KG1 (cell line): ENCODE results near the gene CDS1.
"Not testable (repeated sequence)": the region's sequence is repeated elsewhere in the genome, so short reads cannot be mapped to it uniquely, and the experiment has no call there.

Experiments used
- DNase-seq: peaks from one replicate; lab custom pipeline; 2025; lab: John Stamatoyannopoulos, UW

Gene CDS1

DNA sequence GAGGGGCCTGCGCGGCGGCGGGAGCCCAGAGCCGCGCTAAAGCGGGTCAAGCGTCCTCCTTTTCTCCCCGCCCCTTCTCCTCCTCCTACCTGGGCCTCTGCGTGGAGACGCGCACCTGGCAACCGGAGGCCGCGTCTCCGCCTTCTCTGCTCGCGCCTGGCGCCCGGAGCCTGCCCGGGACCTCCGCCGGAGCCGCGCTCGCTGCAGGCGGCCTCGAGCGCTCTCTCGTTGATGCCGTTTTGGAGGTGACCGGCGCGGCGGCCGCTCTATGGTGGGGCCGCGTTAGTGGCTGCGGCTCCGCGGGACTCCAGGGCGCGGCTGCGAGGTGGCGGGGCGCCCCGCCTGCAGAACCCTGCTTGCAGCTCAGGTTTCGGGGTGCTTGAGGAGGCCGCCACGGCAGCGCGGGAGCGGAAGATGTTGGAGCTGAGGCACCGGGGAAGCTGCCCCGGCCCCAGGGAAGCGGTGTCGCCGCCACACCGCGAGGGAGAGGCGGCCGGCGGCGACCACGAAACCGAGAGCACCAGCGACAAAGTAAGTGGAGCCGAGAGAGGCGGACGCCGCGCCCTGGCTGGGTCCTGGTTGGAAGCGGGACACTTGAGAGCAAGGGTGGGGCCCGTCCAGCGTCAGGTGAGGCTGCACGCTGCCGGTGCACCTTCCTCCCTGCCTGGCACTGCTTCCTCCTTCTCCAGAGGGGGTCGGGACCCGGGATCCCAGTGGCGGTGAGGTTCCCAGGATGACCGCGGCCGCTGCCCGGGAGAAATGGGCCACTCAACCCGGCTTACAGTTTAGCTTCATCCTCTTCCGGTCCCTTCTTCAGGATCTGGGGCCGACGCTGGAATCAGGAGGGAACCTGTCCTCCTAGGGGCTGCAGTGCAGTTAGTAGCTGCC lies at the start of gene CDS1:
CDS1 (plus strand) TSS at position 140 of the 888 bp plus-strand sequence; CDS start at position 415, 275 bp downstream.
- no peak for DNase-seq

DNA sequence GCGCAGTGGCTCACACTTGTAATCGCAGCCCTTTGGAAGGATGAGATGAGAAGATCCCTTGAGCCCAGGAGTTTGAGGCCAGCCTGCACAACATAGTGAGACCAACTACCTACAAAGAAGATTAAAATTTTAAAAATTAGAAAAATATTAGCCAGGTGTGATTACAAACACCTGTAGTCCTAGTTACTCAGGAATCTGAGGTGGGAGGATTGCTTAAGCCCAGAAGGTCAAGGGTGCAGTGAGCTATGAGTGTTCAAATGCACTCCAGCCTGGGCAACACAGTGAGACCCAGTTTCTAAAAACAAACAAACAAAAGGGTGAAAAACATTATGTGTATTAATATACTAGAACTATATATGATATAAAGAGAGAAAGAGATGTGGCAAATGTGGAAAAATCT lies 47.0 kb upstream of the CDS1 start:
- DNase-seq: no peak

DNA sequence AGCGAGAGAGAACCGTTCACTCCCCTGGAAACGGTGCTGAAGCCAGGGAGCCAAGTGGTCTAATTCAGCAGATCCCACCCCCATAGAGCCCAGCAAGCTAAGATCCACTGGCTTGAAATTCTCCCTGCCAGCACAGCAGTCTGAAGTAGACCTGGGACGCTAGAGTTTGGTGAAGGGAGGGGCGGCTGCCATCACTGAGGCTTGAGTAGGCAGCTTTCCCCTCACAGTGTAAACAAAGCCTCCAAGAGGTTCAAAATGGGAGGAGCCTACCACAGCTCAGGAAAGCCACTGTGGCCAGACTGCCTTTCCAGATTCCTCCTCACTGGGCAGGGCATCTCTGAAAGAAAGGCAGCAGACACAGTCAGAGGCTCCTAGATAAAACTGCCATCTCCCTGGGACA lies 37.8 kb upstream of the CDS1 start:
- no peak for DNase-seq

DNA sequence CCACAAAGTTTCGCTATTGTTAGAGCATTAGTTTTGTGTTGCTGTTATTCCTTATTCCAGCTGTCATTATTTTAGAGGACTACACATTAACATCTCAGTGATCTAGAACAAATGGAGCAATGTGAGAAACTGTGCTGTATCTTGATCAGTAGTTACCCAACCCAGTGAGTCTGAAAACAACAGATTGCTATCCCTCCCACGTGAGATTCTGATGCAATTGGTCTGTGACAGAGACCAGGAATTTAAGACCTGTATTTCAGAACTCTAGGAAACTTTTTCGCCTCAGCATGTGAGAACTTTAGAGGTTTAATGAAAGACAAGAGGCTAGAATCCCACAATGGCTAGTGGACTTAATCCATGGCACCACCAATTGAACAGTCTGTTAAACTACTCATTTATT lies 35.7 kb upstream of the CDS1 start:
- no peak for DNase-seq

DNA sequence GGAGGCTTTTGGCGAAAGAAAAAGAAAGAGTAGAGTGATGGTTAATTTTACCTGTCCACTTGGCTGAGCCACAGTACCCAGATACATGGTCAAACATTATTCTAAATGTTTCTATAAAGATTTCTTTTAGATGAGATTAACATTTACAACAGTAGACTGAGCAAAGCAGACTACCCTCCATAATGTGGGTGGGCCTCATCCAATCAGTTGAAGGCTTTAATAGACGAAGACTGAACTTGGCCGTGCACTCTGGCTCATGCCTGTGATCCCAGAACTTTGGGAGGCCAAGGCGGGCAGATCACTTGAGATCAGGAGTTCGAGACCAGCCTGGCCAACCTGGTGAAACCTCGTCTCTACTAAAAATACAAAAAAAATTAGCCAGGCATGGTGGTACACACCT lies 33.7 kb upstream of the CDS1 start:
- not testable (repeated sequence) for DNase-seq

DNA sequence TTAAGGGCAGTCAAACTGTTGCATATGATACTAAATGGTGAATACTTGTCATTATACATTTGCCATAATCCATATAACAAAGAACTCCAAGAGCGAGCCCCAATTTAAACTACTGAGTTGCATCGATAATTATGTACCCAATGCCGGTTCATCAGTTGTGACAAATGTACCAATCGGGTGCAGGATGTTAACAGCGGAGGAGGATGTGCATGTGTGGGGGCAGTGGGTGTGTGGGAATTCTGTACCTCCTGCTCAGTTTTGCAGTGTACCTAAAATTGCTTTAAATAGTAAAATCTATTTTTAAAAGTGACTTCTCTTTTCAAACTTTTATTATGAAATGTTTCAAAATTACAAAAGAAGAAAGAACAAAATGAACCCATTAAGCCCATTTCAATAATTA lies 20.8 kb upstream of the CDS1 start:
- DNase-seq: no peak

DNA sequence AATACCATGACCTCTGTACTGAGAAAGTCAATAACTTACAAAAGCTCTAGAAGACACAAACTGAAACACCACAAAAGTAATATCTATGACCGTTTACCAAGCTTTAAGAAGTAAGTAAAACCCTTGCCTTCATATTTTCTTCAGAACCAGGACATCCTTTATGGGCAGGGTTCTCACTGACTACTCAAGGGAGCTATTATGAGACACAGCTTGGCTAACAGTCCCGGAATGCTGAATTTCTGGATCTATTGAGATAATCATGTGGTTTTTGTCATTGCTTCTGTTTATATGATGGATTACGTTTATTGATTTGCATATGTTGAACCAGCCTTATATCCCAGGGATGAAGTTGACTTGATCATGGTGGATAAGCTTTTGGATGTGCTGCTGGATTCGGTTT lies 19.9 kb upstream of the CDS1 start:
- DNase-seq: no peak

DNA sequence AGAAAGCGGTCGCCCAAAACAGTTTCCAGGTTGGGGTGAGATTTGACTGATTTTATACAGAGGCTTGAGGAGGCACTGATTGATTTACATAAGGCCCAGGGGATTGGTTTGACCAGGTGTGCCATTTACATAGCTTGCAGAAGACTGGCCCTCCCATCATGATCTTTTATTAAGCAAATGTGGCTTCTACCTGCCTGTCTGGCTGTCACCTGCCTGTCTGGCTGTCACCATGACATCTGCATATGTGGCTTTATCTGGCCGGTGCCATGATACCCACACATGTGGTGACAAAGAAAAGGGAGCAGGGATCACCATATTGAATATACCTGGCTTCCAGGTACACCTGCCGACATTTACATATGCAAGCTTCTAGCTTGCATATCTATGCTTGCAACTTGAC lies 17.0 kb upstream of the CDS1 start:
- no peak for DNase-seq

DNA sequence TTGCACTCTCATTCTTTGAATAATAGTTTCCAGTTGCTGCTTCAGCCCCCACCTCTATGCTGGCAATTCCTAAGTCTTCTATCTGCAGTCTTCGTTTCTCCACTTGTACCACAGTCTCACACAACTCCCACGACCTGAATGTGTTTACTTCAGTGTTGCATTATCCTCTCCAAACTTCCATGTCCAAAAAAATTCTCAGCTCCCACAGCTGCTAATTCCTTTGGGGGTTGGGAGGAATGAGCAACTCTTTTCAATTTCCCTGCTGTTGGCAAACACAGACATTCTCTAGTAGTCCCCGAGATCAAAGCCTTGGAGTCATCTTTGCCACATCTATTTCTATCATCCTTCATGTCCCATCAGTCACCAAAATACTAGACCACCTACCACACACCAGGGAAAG lies 14.4 kb upstream of the CDS1 start:
- DNase-seq: no peak

DNA sequence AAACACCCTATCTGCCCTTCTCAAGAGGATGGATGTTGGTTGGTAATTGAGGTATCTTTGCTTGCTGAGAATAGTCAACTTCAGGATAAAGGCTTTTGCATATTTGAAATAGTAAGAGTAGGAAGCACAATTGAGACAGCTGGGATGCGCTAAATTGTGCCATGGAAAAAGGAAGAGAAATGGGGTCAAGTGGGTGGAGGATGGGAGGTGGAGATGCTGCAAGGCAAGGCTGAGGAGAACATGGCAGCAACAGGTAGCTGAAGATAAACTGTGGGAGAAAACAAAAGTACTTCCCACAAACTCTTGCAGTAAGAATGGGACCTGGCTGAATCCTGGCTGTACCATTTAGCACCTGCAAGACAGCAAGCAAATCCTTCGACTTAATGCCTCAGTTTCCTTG lies 13.9 kb upstream of the CDS1 start:
- no peak for DNase-seq

DNA sequence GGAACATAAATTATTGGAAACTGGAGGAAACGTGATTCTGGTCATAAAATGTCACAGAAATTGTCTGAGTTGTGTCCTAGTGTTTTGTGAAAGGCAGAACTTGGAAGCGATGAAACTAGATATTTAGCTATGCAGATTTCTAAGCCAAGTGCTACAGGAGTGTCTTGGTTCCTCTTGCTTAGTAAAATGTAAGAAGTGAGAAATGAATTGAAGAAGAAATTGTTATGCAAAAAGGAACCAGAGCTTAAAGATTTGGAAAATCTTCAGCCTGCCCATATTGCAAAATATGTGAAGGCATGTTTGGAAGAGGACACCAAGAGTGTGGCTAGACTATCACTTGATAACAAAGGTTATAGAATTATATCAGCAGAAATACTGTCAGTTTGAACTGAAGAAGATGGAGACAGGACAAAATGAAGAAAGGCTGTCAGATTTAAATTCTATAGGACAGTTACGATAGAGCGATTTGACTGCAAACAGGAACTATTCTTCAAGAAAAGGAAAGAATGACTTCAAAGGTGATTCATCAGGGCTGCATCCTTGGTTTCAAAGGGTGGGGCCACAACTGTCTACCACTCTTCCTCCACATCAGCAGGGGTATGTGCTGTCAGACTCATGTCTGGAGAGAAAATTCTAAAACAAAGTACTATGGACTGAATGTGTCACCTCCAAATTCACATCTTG lies 9.4 kb upstream of the CDS1 start:
- DNase-seq: no peak

DNA sequence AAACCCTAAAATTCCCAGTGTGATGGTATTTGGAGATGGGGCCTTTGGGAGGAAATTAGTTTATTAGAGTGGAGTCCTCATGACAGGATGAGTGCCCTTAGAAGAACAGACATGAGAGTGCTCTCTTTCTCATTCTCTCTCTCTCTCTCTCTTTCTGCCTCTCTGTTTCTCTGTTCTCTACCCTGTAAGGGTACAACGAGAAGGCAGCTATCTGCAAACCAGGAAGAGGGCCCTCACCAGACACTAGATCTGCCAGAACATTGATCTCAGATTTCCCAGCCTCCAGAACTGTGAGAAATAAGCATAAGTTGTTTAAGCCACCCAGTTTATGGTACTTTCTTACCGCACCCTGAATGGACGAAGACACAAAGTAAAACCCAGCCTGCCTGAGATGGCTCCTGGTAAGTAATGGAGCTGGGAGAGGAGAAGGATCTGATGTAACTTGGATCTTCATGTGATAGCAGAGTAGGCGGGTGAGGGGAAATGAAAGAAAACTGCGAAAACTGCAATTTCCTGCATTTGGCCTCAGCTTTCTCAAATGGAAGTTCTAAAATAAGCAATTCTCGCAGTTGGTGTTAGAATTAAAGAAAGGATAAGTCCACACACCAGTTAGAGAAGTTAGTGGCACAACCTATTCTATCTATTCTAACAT lies 8.7 kb upstream of the CDS1 start:
- no peak for DNase-seq

DNA sequence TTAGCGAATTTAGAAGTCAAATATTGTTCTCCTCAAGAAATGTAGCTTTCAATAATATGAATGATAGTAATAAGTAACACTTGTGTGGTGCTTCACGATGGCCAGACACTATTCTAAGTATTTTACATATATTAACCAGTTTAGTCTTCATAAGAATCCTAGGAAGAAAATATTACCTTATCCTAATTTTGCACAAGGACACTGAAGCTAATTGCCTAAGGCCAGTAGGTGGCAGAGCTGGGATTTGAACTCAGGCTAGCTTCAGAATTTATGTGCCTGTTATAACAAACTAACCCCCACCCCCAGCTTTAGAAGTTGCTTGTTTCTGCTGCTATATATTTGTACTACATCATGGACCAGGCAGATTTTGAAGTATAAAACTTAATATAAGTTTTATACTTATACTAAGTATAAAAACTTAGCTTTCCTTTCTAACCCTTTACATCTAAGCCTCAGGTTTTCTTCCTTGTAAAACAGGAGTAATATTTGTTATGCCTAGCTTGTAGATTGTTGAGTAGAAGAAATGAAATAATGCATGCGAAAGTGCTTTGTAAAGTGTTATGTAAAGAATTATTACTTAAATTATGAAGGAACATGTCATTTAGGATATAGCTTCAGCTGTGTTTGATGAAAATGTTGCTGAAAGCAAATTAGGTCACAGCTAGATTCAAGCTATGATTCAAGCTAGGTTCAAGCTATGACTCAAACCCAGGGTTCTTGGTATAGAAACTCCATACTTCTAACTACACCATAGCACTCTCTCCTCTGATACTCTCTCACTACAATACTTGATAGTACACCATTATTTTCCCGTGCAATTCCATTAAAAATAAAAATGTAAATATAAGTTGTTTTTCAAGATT lies 4.2 kb upstream of the CDS1 start:
- DNase-seq: no peak

DNA sequence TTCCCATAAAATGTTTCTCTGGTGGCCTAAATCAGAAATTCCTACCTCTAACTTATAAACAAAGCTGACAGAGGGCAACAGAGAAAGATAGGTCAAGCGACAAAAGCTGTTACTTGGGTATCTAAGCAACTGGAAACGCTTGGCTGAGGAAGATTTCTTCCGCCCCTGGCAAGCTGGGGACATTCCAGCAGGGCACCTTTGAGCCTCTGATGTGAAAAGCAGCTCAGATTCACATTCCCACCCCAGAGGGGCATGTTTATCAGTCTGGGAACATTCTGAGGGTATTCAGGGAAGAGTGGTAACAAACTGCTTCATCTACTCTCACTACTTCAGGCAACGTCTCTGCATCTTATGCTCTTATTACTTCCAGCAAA lies 3.5 kb upstream of the CDS1 start:
- DNase-seq: no peak

DNA sequence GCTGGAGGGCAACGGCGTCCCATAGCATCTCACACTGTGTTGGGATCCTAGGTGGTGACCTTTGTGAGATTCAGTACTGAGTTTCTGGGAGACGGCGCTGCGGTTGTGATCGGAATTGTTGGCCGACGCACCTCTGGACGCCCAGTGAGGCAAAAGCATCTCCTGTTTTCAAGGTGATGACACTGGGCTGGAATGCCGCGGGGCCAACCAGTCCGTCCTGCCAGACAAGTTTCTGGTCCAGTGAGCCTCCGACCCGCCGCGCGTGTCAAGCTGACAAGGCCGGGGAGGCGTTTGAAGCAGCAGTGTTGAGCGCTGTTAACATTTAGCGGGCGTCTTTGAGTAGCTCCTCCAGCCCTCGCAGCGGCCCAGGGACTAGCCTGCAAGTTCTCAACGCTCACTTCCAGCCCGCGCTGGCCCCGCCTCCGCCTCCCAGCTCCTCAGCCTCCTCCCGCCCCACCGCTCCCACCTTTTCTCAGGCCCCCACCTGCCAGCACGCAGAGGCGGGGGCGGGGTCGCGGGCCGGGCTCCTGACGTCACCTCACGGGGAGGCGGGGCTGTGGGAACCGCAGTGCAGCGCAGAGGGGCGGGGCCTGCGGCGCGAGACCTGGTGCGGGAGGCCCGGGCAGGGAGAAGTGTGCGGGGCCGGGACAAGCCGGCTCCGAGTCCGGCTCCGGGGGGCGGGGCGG lies 482 bp upstream of the CDS1 start:
- no peak for DNase-seq

DNA sequence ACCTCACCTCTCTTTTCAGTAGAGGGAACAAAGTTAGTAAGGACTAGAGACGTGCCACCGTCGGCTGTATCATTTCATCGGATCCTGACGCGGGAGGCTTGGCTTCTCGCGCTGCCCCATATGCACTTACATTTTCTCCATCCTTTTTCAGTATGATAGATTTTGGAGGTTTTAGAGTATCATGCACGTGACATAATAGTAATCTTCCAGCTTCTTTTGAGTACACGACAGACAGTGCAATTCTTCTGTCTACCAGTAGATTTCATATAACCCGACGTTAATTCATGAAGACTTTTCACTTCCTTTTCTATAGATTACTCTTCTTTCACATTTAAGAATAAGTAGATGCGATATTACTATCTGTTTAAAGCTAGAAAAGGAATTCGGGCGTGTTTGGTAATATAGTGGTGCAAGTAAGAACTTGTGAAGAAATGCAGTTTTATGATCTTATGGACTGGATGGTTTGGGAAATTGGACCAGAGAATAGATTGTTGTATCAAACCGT lies 1.0 kb downstream of the CDS1 start:
- DNase-seq: no peak

DNA sequence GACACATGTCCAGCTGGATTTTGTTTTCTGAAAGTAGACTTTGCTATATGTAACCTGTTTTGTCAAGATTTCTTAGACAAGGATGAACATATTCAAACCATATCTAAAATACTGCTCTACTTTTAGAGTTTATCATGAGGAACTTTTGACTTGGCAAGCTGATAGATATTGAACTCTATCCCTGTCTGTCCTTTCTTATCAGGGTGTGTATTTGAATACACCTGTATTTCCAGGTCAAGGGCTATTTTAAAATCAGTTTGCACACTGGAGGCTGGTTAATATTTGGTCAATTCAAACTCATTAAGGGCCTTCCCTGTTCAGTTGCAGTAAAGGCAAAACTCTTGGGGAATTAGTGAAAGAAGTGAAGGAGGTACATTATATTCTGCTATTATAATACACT lies 2.3 kb downstream of the CDS1 start:
- no peak for DNase-seq

DNA sequence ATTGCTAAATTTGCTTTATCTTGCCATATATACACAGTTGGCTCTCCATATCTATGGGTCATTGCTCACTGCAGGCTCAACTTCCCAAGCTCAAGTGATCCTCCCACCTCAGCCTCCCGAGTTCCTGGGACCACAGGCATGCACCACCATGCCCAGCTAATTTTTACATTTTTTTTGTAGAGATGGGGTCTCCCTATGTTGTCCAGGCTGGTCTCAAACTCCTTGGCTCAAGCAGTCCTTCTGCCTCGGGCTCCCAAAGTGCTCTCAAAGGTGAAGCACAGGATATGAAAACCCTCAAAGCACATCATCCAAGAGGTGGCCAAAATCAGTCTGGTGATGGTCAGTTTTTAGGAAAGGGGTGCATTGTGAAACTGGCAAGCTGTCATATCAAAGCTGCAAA lies 11.8 kb downstream of the CDS1 start:
- no peak for DNase-seq

DNA sequence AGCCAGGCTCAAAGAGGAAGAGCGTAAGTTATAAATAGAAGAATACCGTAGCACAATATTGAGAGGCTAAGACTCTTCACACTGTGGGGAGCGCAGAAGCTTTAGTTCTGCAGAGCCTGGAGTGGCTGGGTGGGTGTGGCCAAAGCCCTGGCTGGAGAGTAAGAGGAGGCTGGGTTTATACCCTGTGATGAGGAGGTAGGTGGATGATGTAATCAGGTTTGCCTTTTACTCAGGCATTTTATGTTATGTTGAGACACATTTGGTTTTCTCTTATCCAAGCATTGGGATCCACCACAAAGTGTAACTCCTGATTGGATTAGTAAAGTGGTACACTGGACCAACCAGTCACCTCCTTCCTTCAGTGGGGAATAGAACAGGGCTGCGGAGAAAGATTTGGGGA lies 13.9 kb downstream of the CDS1 start:
- DNase-seq: no peak

DNA sequence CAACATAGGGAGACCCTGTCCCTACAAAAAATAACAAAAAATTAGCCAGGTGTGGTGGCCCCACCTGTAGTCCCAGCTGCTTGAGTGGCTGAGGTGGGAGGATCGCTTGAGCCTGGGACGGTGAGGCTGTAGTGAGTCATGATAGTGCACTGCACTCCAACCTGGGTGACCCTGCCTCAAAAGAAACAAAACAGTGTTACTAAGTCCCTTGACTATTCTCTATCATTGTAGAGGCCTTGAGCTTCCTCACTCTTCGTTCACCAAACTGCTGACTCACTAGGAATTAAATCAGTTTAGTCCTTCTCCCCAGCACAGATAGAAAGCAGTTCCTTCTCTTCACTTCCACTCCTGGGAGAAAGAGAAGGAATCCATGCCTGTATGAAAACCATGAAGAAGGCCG lies 14.5 kb downstream of the CDS1 start:
- no peak for DNase-seq

DNA sequence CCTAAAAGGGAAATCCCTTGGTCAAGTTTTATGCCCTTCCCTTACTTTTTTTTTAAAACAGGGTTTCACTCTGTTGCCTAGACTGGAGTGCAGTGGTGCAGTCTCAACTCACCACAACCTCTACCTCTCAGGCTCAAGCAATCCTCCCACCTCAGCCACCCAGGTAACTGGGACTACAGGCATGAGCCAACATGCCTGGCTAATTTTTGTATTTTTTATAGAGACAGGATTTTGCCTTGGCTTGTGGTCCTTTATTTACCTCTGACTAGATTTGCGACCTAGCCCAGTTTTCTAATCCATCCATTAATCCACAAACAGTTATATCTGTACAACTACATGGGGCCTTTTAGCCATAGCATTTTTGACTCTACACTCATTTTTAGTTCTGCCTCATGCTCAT lies 23.7 kb downstream of the CDS1 start:
- DNase-seq: no peak
